BJ (cell line): ENCODE results near the gene POLDIP3. TPM values are rescaled to one million over a fixed set of nuclear protein-coding genes. Genes with fewer than 3 reads are reported as not detected.
"Not testable (repeated sequence)": the region's sequence is repeated elsewhere in the genome, so short reads cannot be mapped to it uniquely, and the experiment has no call there.

Experiments
- CTCF ChIA-PET: fragments of 350-600 bp; formaldehyde crosslinking; extraction: SDS; loops from one replicate; lab custom pipeline; 2021; ENCODE audit warnings: antibody characterized with exemption, inconsistent platforms; lab: Yijun Ruan, JAX
- POLR2A ChIA-PET: fragments of 300-600 bp; sonication (Branson Sonifier 250); formaldehyde crosslinking; extraction: SDS; loops from one replicate; lab custom pipeline; 2021; ENCODE audit warnings: antibody characterized with exemption; lab: Charles Lee
- DNase-seq: peaks from one replicate; pipeline ENCODE4 v3.0.0-alpha.2; 2011; ENCODE audit warnings: low read depth
- H3K27me3 ChIP-seq: 2 replicates; pipeline ENCODE4 v1.6.0; 2011; ENCODE audit warnings: low read length; ENCODE audit not compliant: control insufficient read depth, insufficient read depth
- H3K36me3 ChIP-seq: 2 replicates; pipeline ENCODE4 v1.5.1; 2011; ENCODE audit warnings: low read length; ENCODE audit not compliant: control insufficient read depth, insufficient read depth
- H3K4me3 ChIP-seq: 2 replicates; pipeline ENCODE4 v1.5.1; 2011; ENCODE audit warnings: low read depth, mild to moderate bottlenecking, control low read depth, low read length
- CTCF ChIP-seq: IDR thresholded peaks from 2 replicates; pipeline ENCODE4 v1.5.1; 2011; ENCODE audit warnings: low read depth, mild to moderate bottlenecking, control low read depth, inconsistent platforms, low read length, moderate library complexity; ENCODE audit not compliant: insufficient read depth
- polyA plus RNA-seq: library from polyadenylated mRNA; depleted of rRNA; stranded (reverse); fragments of >200 nt; gene quantifications from 2 replicates; pipeline ENCODE4 v1.2.3, GENCODE V29; 2011

POLDIP3 gene
- polyA plus RNA-seq, 1 experiment: 54.3 TPM

GRCh38 chr22:42547562-42547961 is 67.1 kb downstream of the POLDIP3 start:
- CTCF ChIA-PET: no interaction called here
- H3K4me3 ChIP-seq: no peak overlapping the region
- no peak for DNase-seq
- H3K27me3 ChIP-seq: no peaks in the 10 kb centered on the region; the same call in 1 of the 2 replicates
- no peaks in the 10 kb centered on the region for H3K36me3 ChIP-seq
- POLR2A ChIA-PET: no interaction called here
- no peak for TF ChIP-seq CTCF

DNA sequence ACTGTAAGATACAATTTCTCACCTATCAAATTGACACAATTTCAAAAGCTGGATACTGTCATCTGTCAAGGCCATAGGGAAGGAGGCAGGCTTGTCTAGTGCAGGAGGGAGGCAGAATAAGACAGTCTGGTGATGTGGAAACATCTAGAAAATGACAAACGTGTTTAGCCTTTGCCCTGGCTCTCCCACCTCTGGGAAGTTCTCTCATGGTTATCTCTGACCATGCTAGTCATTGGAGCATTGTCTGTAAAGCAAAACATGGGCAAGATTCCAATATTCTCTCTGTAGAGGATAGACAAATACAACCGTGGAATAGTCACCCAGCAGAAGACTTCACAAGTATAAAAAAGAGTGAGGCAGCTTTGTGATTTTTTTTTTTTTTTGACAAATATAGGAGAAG is 70.0 kb downstream of the POLDIP3 start:
- POLR2A ChIA-PET: no interaction called here
- Histone ChIP-seq H3K27me3 (no peaks in the 10 kb centered on the region), H3K36me3 (no peaks in the 10 kb centered on the region), H3K4me3 (no peak overlapping the region)
- TF ChIP-seq CTCF: no peak
- no peak for DNase-seq
- CTCF ChIA-PET: no interaction called here

DNA sequence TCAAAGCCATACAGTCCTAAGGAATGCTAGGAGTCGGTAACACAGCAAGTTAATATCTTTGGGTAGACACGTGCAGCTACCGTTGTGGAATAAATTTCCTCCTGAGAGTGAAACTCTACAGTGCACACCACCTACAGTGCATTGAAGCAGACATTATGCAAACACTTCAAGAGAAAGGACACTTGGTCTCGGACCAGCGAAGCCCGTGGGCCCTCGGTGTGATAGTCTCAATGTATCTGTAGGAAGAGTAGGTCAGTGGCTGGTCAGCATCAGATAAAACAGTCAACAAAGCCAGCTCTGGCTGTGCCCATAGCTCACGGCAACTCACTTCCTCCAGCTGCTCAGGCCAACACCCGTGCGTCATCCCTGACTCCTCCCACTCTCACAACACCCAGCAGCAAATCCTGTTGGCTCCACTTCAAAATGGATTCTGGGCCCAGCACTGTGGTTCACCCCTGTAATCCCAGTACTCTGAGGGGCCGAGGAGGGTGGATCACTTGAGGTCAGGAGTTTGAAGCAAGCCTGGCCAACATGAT is 75.4 kb downstream of the POLDIP3 start:
- DNase-seq, H3K36me3 ChIP-seq, H3K27me3 ChIP-seq, H3K4me3 ChIP-seq, POLR2A ChIA-PET: not testable (repeated sequence)
- CTCF ChIA-PET: interaction anchor here (1.8 kb wide), 1 partner anchor 11 kb away, joined by 3 read pairs; no protein-coding TSS in a partner anchor

DNA sequence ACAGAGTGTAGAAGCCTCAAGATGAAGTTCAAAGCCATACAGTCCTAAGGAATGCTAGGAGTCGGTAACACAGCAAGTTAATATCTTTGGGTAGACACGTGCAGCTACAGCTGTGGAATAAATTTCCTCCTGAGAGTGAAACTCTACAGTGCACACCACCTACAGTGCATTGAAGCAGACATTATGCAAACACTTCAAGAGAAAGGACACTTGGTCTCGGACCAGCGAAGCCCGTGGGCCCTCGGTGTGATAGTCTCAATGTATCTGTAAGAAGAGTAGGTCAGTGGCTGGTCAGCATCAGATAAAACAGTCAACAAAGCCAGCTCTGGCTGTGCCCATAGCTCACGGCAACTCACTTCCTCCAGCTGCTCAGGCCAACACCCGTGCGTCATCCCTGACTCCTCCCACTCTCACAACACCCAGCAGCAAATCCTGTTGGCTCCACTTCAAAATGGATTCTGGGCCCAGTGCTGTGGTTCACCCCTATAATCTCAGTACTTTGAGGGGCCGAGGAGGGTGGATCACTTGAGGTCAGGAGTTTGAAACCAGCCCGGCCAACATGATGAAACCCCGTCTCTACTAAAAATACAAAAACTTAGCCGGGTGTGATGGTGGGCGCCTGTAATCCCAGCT is 77.4 kb downstream of the POLDIP3 start:
- DNase-seq, POLR2A ChIA-PET, H3K4me3 ChIP-seq, H3K36me3 ChIP-seq, H3K27me3 ChIP-seq: not testable (repeated sequence)
- CTCF ChIA-PET: interaction anchor here (0.9 to 1.2 kb wide), 2 partner anchors 13 to 64 kb away, joined by 3 to 4 read pairs; no protein-coding TSS in a partner anchor

DNA sequence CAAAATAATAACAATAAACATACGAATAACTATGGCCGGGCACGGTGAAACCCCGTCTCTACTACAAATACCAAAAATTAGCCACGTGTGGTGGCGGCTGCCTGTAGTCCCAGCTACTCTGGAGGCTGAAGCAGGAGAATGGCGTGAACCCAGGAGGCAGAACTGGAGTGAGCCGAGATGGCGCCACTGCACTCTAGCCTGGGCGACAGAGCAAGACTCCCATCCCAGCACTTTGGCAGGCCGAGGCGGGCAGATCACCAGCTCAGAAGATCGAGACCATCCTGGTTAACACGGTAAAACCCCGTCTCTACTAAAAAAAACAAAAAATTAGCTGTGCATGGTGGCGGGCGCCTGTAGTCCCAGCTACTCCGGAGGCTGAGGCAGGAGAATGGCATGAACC is 78.0 kb downstream of the POLDIP3 start:
- POLR2A ChIA-PET, H3K4me3 ChIP-seq, H3K36me3 ChIP-seq, H3K27me3 ChIP-seq, DNase-seq: not testable (repeated sequence)
- CTCF ChIA-PET: interaction anchor here (1.2 kb wide), 1 partner anchor 13 kb away, joined by 4 read pairs; no protein-coding TSS in a partner anchor

DNA sequence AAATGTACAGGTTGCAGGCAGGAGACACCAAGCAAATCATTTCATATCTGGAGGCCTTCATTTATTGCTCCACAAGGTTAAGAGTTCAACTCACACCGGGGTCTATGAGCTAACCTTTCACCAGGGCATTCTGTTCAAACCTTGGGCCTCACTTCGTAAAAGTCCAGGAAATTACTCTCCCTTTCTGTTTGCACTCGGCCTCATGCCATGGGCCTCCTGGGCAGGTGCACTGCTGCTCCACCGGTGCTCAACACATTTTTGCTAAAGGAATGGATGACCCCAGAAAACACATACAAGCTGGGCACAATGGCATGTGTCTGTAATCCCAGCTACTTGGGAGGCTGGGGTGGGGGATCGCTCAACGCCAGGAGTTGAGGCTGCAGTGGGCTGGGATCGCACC is 78.5 kb downstream of the POLDIP3 start:
- DNase-seq: no peak
- Histone ChIP-seq H3K27me3 (no peaks in the 10 kb centered on the region), H3K36me3 (no peaks in the 10 kb centered on the region), H3K4me3 (no peak overlapping the region)
- ChIA-PET CTCF (no interaction called here), POLR2A (no interaction called here)
- TF ChIP-seq CTCF: no peak

GRCh38 chr22:42535082-42535731 is 79.5 kb downstream of the POLDIP3 start:
- CTCF ChIA-PET, POLR2A ChIA-PET: not testable (repeated sequence)

More at GRCh38 chr22:42535082-42535731, 79.5 kb downstream of the POLDIP3 start:
- H3K27me3 ChIP-seq, DNase-seq, H3K36me3 ChIP-seq, H3K4me3 ChIP-seq: not testable (repeated sequence)
